Ascending aorta (tissue), 2 donors: ENCODE measurements around the gene TBC1D19. TPM values are rescaled to one million over a fixed set of nuclear protein-coding genes. Genes with fewer than 3 reads are reported as not detected.
"Not testable (repeated sequence)": the region's sequence is repeated elsewhere in the genome, so short reads cannot be mapped to it uniquely, and the experiment has no call there.

ENCODE experiments used
- DNase-seq, 2 donors: peaks; one replicate each; pipeline ENCODE4 v3.0.0-alpha.2; 2019; ENCODE audit warnings: low spot score in 2 of 2
- H3K27ac ChIP-seq, 2 donors: fragments of 200-600 bp; sonication (generic); one replicate each; pipeline ENCODE4 v1.5.1; 2016 to 2017; ENCODE audit warnings: mild to moderate bottlenecking in 1 of 2
- H3K27me3 ChIP-seq: fragments of 200-600 bp; sonication (generic); one replicate; pipeline ENCODE4 v1.5.1; 2017
- H3K36me3 ChIP-seq, 2 donors: fragments of 200-600 bp; sonication (generic); one replicate each; pipeline ENCODE4 v1.5.1; 2016
- H3K4me1 ChIP-seq, 2 donors: fragments of 200-600 bp; sonication (generic); one replicate each; pipeline ENCODE4 v1.5.1; 2016 to 2017; ENCODE audit warnings: mild to moderate bottlenecking in 1 of 2
- H3K4me3 ChIP-seq, 2 donors: fragments of 200-600 bp; sonication (generic); one replicate each; pipeline ENCODE4 v1.5.1; 2016 to 2017; ENCODE audit warnings: mild to moderate bottlenecking in 1 of 2
- H3K9me3 ChIP-seq, 2 donors: fragments of 200-600 bp; sonication (generic); one replicate each; pipeline ENCODE4 v1.5.1; 2016
- intact Hi-C: fragments of 100-400 bp; cut with DNase I; formaldehyde crosslinking; loops from one replicate; pipeline ENCODE4 v1.15.1; 2023
- total RNA-seq: library from RNA; depleted of rRNA; stranded (reverse); fragments of >200 nt; gene quantifications from one replicate; pipeline ENCODE4 v1.1.0, GENCODE V29; 2016
- TF ChIP-seq, protein P1 (sequence below), 3 experiments: fragments of 200-600 bp in 2 of 3; fragments of 450-650 bp in 1 of 3; sonication (generic) in 2 of 3; IDR thresholded peaks; one replicate each; pipeline ENCODE4 v1.5.1; 2016 to 2019; ENCODE audit warnings: antibody characterized with exemption in 3 of 3, mild to moderate bottlenecking in 1 of 3, moderate library complexity in 1 of 3

TBC1D19 gene
- total RNA-seq, 1 donor from 2014 or later: 18.1 TPM

DNA sequence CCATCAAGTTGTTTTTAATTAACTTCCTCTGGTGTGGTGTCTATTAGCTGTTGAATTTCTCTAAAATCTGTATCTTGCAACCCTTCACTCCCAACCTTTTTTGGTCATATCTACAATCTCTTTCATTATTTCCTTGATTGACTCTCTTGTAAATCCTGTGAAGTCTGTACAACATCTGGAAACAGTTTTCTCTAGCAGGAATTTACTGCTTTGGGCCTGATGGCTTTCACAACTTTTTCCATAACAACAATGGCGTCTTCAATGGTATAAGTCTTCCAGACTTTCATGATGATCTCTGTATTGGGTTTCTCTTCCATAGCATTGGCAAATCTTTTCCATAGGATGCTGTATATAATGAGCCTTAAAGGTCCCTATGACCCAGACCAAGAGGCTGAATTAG lies 49.0 kb downstream of the TBC1D19 start:
- TF ChIP-seq, protein P1, sequence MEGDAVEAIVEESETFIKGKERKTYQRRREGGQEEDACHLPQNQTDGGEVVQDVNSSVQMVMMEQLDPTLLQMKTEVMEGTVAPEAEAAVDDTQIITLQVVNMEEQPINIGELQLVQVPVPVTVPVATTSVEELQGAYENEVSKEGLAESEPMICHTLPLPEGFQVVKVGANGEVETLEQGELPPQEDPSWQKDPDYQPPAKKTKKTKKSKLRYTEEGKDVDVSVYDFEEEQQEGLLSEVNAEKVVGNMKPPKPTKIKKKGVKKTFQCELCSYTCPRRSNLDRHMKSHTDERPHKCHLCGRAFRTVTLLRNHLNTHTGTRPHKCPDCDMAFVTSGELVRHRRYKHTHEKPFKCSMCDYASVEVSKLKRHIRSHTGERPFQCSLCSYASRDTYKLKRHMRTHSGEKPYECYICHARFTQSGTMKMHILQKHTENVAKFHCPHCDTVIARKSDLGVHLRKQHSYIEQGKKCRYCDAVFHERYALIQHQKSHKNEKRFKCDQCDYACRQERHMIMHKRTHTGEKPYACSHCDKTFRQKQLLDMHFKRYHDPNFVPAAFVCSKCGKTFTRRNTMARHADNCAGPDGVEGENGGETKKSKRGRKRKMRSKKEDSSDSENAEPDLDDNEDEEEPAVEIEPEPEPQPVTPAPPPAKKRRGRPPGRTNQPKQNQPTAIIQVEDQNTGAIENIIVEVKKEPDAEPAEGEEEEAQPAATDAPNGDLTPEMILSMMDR (IDR thresholded peaks at IDR 0.05): no peak
- intact Hi-C loops: no loop called here

DNA sequence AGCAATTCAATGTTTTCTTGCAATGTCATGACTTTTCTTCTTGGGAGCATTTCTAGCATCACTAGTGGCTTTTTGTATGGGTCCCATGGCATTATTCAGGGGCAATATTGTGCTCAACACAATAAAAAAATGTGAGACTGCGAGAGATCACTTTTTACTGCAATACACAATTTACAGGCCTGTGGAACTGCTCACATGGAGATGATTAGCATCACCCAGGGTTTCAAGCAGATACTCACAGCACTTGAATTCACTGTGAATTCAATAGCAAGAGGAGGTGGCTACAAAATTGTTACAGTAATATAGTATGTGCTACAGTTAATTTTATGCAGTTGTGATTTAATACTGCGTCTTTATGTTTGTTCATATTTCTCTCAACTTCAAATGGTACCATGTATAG lies 50.4 kb downstream of the TBC1D19 start:
- intact Hi-C loops: no loop called here
- Histone ChIP-seq H3K27me3 (no peaks in the 10 kb centered on the region), H3K36me3 (peaks cover 9 to 16% of the 10 kb centered on the region in 2 donors), H3K27ac (no peak overlapping the region), H3K9me3 (no peaks in the 10 kb centered on the region), H3K4me3 (no peak overlapping the region), H3K4me1 (no peaks in the 10 kb centered on the region)
- no peak for DNase-seq
- TF ChIP-seq, protein P1 (IDR thresholded peaks at IDR 0.05): no peak

More for the DNA sequence above, 49.0 kb downstream of the TBC1D19 start:
- H3K4me3 ChIP-seq: no peak overlapping the region
- no peak overlapping the region for H3K27ac ChIP-seq
- no peaks in the 10 kb centered on the region for H3K9me3 ChIP-seq
- DNase-seq: no peak
- H3K4me1 ChIP-seq: no peaks in the 10 kb centered on the region
- H3K27me3 ChIP-seq: no peaks in the 10 kb centered on the region
- peaks cover 5 to 9% of the 10 kb centered on the region in 2 donors for H3K36me3 ChIP-seq

DNA sequence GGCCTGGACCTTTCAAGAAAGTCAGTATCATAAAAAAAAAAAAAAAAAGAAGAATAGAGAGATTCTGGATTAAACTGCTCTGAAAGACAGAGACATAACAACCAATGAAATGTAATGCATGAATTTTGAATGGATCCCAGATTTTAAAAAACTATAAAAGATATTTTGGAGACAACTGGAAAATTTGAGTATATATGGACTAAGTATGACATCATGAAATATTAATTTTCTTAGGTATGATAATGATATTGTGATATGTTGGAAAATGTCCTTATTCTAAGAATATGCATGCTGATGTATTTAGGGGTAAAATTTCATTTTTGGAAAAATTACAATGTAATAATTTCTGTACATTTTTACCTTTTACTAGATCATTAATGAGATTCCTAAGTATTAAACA lies 52.6 kb downstream of the TBC1D19 start:
- no peak overlapping the region for H3K4me3 ChIP-seq
- no peaks in the 10 kb centered on the region for H3K4me1 ChIP-seq
- no peak overlapping the region for H3K27ac ChIP-seq
- intact Hi-C loops: no loop called here
- H3K27me3 ChIP-seq: no peaks in the 10 kb centered on the region
- DNase-seq: no peak
- peaks cover 18 to 22% of the 10 kb centered on the region in 2 donors for H3K36me3 ChIP-seq
- no peaks in the 10 kb centered on the region for H3K9me3 ChIP-seq
- TF ChIP-seq, protein P1 (IDR thresholded peaks at IDR 0.05): no peak

DNA sequence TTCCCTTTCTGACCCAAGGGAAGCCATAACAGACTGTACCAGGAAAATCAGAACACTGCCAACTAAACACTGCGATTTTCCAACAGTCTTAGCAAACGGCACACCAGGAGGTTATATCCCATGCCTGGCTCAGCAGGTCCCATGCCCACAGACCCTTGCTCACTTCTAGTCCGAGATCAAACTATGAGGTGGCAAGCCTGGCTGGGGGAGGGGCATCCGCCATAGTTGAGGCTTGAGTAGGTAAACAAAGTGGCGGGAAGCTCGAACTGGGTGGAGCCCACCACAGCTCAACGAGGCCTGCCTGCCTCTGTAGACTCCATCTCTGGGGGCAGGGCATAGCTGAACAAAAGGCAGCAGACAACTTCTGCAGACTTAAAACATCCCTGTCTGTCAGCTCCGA lies 56.8 kb downstream of the TBC1D19 start:
- H3K9me3 ChIP-seq, H3K27me3 ChIP-seq, H3K27ac ChIP-seq, H3K4me3 ChIP-seq, H3K4me1 ChIP-seq, intact Hi-C loops, DNase-seq: not testable (repeated sequence)
- H3K36me3 ChIP-seq: peaks cover 20 to 22% of the 10 kb centered on the region in 2 donors

DNA sequence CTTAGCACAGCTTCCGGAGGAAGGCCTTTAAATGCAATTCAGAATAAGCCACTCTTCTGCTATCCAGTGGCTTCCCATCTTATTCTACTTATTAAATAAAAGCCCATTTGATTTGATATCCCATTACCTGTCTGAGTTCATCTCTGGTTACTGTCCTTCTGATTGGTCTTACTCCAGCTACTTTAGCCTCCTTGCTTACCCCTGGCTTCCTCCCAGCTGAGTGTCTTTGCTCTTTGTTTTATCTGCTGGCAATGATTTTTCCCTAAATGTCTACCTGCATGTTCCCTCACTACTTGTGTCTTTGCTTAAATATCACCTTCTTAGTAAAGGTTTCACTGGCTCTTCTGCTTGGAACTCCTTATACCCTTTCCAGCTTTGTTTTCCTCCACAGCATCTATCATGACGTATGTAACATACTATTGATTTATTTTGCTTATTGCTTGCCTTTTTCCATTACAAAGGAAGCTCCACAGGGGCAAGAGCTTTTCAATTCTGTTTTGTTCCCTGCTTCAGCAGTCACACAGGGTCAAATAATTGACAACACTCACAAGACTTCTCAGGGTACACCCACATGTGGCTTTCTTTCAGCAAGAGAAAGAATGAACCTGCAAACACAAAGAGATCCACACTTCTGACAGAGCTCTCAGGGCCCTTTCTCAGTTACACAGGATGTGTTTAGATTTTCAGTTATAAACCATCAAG lies 63.8 kb downstream of the TBC1D19 start:
- TF ChIP-seq, protein P1 (IDR thresholded peaks at IDR 0.05): no peak
- intact Hi-C loops: no loop called here
- Histone ChIP-seq H3K27me3 (no peaks in the 10 kb centered on the region), H3K4me1 (no peaks in the 10 kb centered on the region), H3K9me3 (no peaks in the 10 kb centered on the region), H3K27ac (no peak overlapping the region), H3K36me3 (no peaks in the 10 kb centered on the region), H3K4me3 (no peak overlapping the region)
- DNase-seq: no peak

DNA sequence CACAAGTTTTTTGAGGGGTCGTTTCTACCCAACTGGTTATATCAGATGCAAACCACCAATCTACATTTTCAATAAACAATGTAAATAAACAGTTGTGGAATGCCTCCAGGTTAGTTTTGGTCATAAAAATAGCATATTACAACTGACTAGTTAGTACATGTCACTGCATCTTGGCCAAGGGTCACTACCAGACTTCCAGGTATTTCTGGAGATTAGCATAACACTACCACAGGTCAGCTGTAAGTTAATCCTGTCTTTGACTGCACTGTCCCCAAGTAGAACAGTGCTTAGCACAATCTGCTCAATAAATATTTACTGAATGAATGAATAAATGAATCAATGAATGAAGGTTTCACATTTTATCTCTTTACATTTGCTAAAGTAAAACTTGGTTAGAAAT lies 64.4 kb downstream of the TBC1D19 start:
- H3K36me3 ChIP-seq: no peaks in the 10 kb centered on the region
- no peaks in the 10 kb centered on the region for H3K27me3 ChIP-seq
- TF ChIP-seq, protein P1 (IDR thresholded peaks at IDR 0.05): no peak
- H3K27ac ChIP-seq: no peak overlapping the region
- no peaks in the 10 kb centered on the region for H3K4me1 ChIP-seq
- no peak for DNase-seq
- H3K4me3 ChIP-seq: no peak overlapping the region
- H3K9me3 ChIP-seq: peaks cover 0 to 4% of the 10 kb centered on the region in 2 donors
- intact Hi-C loops: no loop called here
